A673 (cell line): ENCODE data around the gene FBXW8.

ENCODE experiments used
- CTCF ChIP-seq: fragments of 300-800, 200-600 bp; sonication (generic); conservative IDR thresholded peaks from 2 replicates; pipeline ENCODE4 v1.5.1; 2017; ENCODE audit warnings: low read depth, mild to moderate bottlenecking, antibody characterized with exemption, low read length, moderate library complexity, mixed read lengths
- EZH2 ChIP-seq: fragments of 200-600 bp; sonication (generic); IDR thresholded peaks from 2 replicates; pipeline ENCODE4 v1.6.1; 2017; ENCODE audit warnings: borderline replicate concordance, low read depth, mild to moderate bottlenecking, mixed read lengths, antibody characterized with exemption, low read length; ENCODE audit not compliant: poor library complexity, severe bottlenecking

GRCh38 chr12:116955382-116956021 is 44.8 kb downstream of the FBXW8 start:
- TF ChIP-seq CTCF = no peak
- no peak for TF ChIP-seq EZH2
